Measurements from ENCODE around the gene BRINP2.

The BRINP2 gene

GRCh38 chr1:177246710-177247580 is 76.2 kb downstream of the BRINP2 start:
- TF ChIP-seq CREB1 (IDR thresholded peaks at IDR 0.05; ENCODE audit: low read depth) (no peak), MAX (IDR thresholded peaks at IDR 0.05) (no peak), CEBPB (IDR thresholded peaks at IDR 0.05) (no peak)

- TF ChIP-seq NFIC (IDR thresholded peaks at IDR 0.05), result no peak
- no peak for TF ChIP-seq TCF12 (IDR thresholded peaks at IDR 0.05; ENCODE audit: low read depth)
- TF ChIP-seq EGR1 (IDR thresholded peaks at IDR 0.05), result no peak
- TF ChIP-seq CEBPB (IDR thresholded peaks at IDR 0.05), result no peak
- TF ChIP-seq CREB1 (IDR thresholded peaks at IDR 0.05; ENCODE audit: low read depth), result no peak
- no peak for TF ChIP-seq EP300 (IDR thresholded peaks at IDR 0.05; ENCODE audit: borderline replicate concordance)
- TF ChIP-seq YY1 (IDR thresholded peaks at IDR 0.05; ENCODE audit: low read depth), result no peak
- TF ChIP-seq MAX (IDR thresholded peaks at IDR 0.05), result no peak
- TF ChIP-seq RAD21 (IDR thresholded peaks at IDR 0.05; ENCODE audit: low read depth), result no peak
- no peak for TF ChIP-seq TAF1 (IDR thresholded peaks at IDR 0.05; ENCODE audit: low read depth)
Observed at GRCh38 chr1:177247623-177248176, 76.9 kb downstream of the BRINP2 start.

- TF ChIP-seq USF1 (IDR thresholded peaks at IDR 0.05) (no peak), TCF12 (IDR thresholded peaks at IDR 0.05; ENCODE audit: low read depth) (no peak), MAX (IDR thresholded peaks at IDR 0.05) (no peak), RAD21 (IDR thresholded peaks at IDR 0.05; ENCODE audit: low read depth) (no peak), TEAD4 (IDR thresholded peaks at IDR 0.05) (no peak), EGR1 (IDR thresholded peaks at IDR 0.05) (no peak), EP300 (IDR thresholded peaks at IDR 0.05; ENCODE audit: borderline replicate concordance) (no peak), YY1 (IDR thresholded peaks at IDR 0.05; ENCODE audit: low read depth) (no peak)
Observed at GRCh38 chr1:177248258-177248657, 77.5 kb downstream of the BRINP2 start.

- TF ChIP-seq EP300 (IDR thresholded peaks at IDR 0.05; ENCODE audit: borderline replicate concordance) (no peak), TCF12 (IDR thresholded peaks at IDR 0.05; ENCODE audit: low read depth) (no peak), EGR1 (IDR thresholded peaks at IDR 0.05) (no peak), CEBPB (IDR thresholded peaks at IDR 0.05) (no peak), REST (IDR thresholded peaks at IDR 0.05; ENCODE audit: low read depth) (no peak), FOXM1 (IDR thresholded peaks at IDR 0.05; ENCODE audit: borderline replicate concordance, low read depth) (no peak), USF1 (IDR thresholded peaks at IDR 0.05) (no peak), TAF1 (IDR thresholded peaks at IDR 0.05; ENCODE audit: low read depth) (no peak), MAX (IDR thresholded peaks at IDR 0.05) (no peak), TEAD4 (IDR thresholded peaks at IDR 0.05) (no peak), NFIC (IDR thresholded peaks at IDR 0.05) (no peak), ZBTB7A (IDR thresholded peaks at IDR 0.05; ENCODE audit: low read depth) (no peak), YY1 (IDR thresholded peaks at IDR 0.05; ENCODE audit: low read depth) (no peak)
Observed at GRCh38 chr1:177249231-177249630, 78.5 kb downstream of the BRINP2 start.

- TF ChIP-seq YY1 (IDR thresholded peaks at IDR 0.05; ENCODE audit: low read depth), result no peak
- TF ChIP-seq ZBTB7A (IDR thresholded peaks at IDR 0.05; ENCODE audit: low read depth), result no peak
- no peak for TF ChIP-seq TEAD4 (IDR thresholded peaks at IDR 0.05)
- TF ChIP-seq EGR1 (IDR thresholded peaks at IDR 0.05), result no peak
- no peak for TF ChIP-seq USF1 (IDR thresholded peaks at IDR 0.05)
- TF ChIP-seq FOXM1 (IDR thresholded peaks at IDR 0.05; ENCODE audit: borderline replicate concordance, low read depth), result no peak
- no peak for TF ChIP-seq CREB1 (IDR thresholded peaks at IDR 0.05; ENCODE audit: low read depth)
- TF ChIP-seq TAF1 (IDR thresholded peaks at IDR 0.05; ENCODE audit: low read depth), result no peak
- no peak for TF ChIP-seq NFIC (IDR thresholded peaks at IDR 0.05)
- TF ChIP-seq EP300 (IDR thresholded peaks at IDR 0.05; ENCODE audit: borderline replicate concordance), result no peak
- no peak for TF ChIP-seq CEBPB (IDR thresholded peaks at IDR 0.05)
- TF ChIP-seq MAX (IDR thresholded peaks at IDR 0.05), result no peak
Observed at GRCh38 chr1:177252877-177253276, 82.1 kb downstream of the BRINP2 start.

GRCh38 chr1:177255411-177255810 is 84.7 kb downstream of the BRINP2 start:
- TF ChIP-seq CREB1 (IDR thresholded peaks at IDR 0.05; ENCODE audit: low read depth) (no peak), REST (IDR thresholded peaks at IDR 0.05; ENCODE audit: low read depth) (no peak), YY1 (IDR thresholded peaks at IDR 0.05; ENCODE audit: low read depth) (no peak), TEAD4 (IDR thresholded peaks at IDR 0.05) (no peak), ZBTB7A (IDR thresholded peaks at IDR 0.05; ENCODE audit: low read depth) (no peak), FOXM1 (IDR thresholded peaks at IDR 0.05; ENCODE audit: borderline replicate concordance, low read depth) (no peak)
